ENCODE data around the gene MBD3L5. TPM values are rescaled to one million over a fixed set of nuclear protein-coding genes. Genes with fewer than 3 reads are reported as not detected.

Gene MBD3L5
- total RNA-seq: not detected in 2 replicates

DNA sequence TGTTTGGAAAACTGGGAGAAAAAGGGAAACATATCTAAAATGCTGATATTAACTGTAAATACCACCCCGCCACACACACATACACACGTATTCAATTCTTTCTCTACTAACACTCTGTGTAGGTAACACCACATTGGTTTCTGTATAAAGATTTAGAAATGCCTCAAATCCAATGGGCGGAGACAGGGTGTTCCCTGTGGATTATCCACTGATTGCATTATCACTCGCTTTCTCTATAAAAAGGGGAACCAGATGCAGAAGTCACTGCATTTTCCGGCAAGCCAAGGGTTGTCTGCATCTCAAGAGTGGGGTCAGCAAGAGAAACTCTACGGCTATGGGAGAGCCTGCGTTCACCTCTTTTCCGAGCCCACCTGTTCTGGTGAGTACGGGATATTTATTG lies at the start of gene MBD3L5:
Gene MBD3L5, plus strand, starts transcription at position 301 of the 400 bp plus-strand sequence. Its CDS starts 34 bp downstream, at position 335.

GRCh38 chr19:7021331-7021730 lies 9.0 kb upstream of the MBD3L5 start, which contains the start of gene MBD3L2B:
TSS of gene MBD3L2B (minus strand) at chr19:7021431. CDS start at chr19:7021397, 34 bp downstream.

GRCh38 chr19:7040079-7040478 lies 9.7 kb downstream of the MBD3L5 start, which contains the start of gene MBD3L4:
TSS of gene MBD3L4 (minus strand) at chr19:7040179. CDS start at chr19:7040144, 35 bp downstream.

DNA sequence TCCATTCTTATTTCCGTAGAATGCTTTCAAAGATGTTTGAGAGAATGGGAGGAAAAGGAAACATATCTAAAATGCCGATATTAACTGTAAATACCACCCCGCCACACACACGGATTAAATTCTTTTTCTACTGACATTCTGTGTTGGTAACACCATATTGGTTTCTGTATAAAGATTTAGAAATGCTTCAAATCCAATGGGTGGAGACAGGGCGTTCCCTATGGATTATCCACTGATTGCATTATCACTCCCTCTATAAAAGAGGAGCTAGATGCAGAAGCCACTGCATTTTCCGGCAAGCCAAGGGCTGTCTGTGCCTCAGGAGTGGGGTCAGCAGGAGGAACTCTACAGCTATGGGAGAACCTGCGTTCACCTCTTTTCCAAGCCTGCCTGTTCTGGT lies 18.6 kb downstream of the MBD3L5 start, which contains the start of gene MBD3L2:
Gene MBD3L2, plus strand, starts transcription at position 301 of the 400 bp plus-strand sequence. Its CDS starts 53 bp downstream, at position 354.

GRCh38 chr19:7058576-7058975 lies 28.2 kb downstream of the MBD3L5 start, which contains the start of gene MBD3L3:
TSS of gene MBD3L3 (minus strand) at chr19:7058676. CDS start at chr19:7058605, 71 bp downstream.

GRCh38 chr19:7069042-7069903 lies 38.9 kb downstream of the MBD3L5 start, which contains the start of gene ZNF557:
TSS of gene ZNF557 (plus strand) at chr19:7069703. CDS start at chr19:7075075, 5,372 bp downstream.

Other genes with a start within 250 kb of the MBD3L5 start
- gene ADGRE1, start 143.0 kb upstream of the MBD3L5 start, total RNA-seq: not detected in 2 replicates
- not detected in 2 replicates for gene MBD3L2B, start 9.1 kb upstream of the MBD3L5 start, total RNA-seq
- not detected in 2 replicates for gene MBD3L4, start 9.6 kb downstream of the MBD3L5 start, total RNA-seq
- not detected in 2 replicates for gene MBD3L2, start 18.7 kb downstream of the MBD3L5 start, total RNA-seq
- gene MBD3L3, start 28.1 kb downstream of the MBD3L5 start, total RNA-seq: not detected in 2 replicates
- gene ZNF557, start 39.1 kb downstream of the MBD3L5 start, total RNA-seq: 13.2 and 13.6 TPM in 2 replicates

Measured in smooth muscle cell of the pulmonary artery (primary cell).